Measurements from ENCODE around the gene GRB14.

Gene GRB14

GRCh38 chr2:164479460-164479859 lies 141.8 kb downstream of the GRB14 start:
- no peak overlapping the region for H3K4me3 ChIP-seq (replicated peaks; ENCODE audit: insufficient read depth, low read length)
- no peaks in the 10 kb centered on the region for H3K27me3 ChIP-seq (ENCODE audit: insufficient read depth, poor library complexity, severe bottlenecking)
- TF ChIP-seq REST (IDR thresholded peaks at IDR 0.05; ENCODE audit: insufficient replicate concordance, low read depth) (no peak), POLR2AphosphoS5 (IDR thresholded peaks at IDR 0.05; ENCODE audit: low read depth) (no peak), CTCF (IDR thresholded peaks at IDR 0.05; ENCODE audit: insufficient read depth, low read length) (no peak), GABPA (IDR thresholded peaks at IDR 0.05; ENCODE audit: low read depth) (no peak), SPI1 (IDR thresholded peaks at IDR 0.05; ENCODE audit: borderline replicate concordance, low read depth) (no peak)
- no peak overlapping the region for H3K27ac ChIP-seq (replicated peaks)
- DNase-seq (ENCODE audit: low read depth in 1 of 2, low spot score in 1 of 2) = no peak

- Histone ChIP-seq H3K27me3 (ENCODE audit: insufficient read depth, poor library complexity, severe bottlenecking) (no peaks in the 10 kb centered on the region), H3K4me3 (replicated peaks; ENCODE audit: insufficient read depth, low read length) (no peak overlapping the region), H3K27ac (replicated peaks) (no peak overlapping the region)
- DNase-seq (ENCODE audit: low read depth in 1 of 2, low spot score in 1 of 2) = no peak
- TF ChIP-seq GABPA (IDR thresholded peaks at IDR 0.05; ENCODE audit: low read depth) = no peak
- TF ChIP-seq CTCF (IDR thresholded peaks at IDR 0.05; ENCODE audit: insufficient read depth, low read length) = no peak
- TF ChIP-seq REST (IDR thresholded peaks at IDR 0.05; ENCODE audit: insufficient replicate concordance, low read depth) = no peak
- TF ChIP-seq POLR2AphosphoS5 (IDR thresholded peaks at IDR 0.05; ENCODE audit: low read depth) = no peak
- no peak for TF ChIP-seq SPI1 (IDR thresholded peaks at IDR 0.05; ENCODE audit: borderline replicate concordance, low read depth)
Observed at GRCh38 chr2:164478205-164478604, 143.1 kb downstream of the GRB14 start.

GRCh38 chr2:164474873-164475272 lies 146.4 kb downstream of the GRB14 start:
- no peak overlapping the region for H3K4me3 ChIP-seq (replicated peaks; ENCODE audit: insufficient read depth, low read length)
- DNase-seq (ENCODE audit: low read depth in 1 of 2, low spot score in 1 of 2) = no peak
- TF ChIP-seq CTCF (IDR thresholded peaks at IDR 0.05; ENCODE audit: insufficient read depth, low read length) (no peak), POLR2AphosphoS5 (IDR thresholded peaks at IDR 0.05; ENCODE audit: low read depth) (no peak), GABPA (IDR thresholded peaks at IDR 0.05; ENCODE audit: low read depth) (no peak), REST (IDR thresholded peaks at IDR 0.05; ENCODE audit: insufficient replicate concordance, low read depth) (no peak)
- no peak overlapping the region for H3K27ac ChIP-seq (replicated peaks)
- no peaks in the 10 kb centered on the region for H3K27me3 ChIP-seq (ENCODE audit: insufficient read depth, poor library complexity, severe bottlenecking)

All from HL-60 (cell line).